GM13977 (cell line): ENCODE measurements around the gene MORN4.

Experiments
- DNase-seq: peaks from one replicate; pipeline ENCODE4 v3.0.0; 2012; ENCODE audit warnings: low spot score
- in situ Hi-C: fragments of 300-500 bp; cut with MboI; formaldehyde crosslinking; loops from one replicate; pipeline ENCODE4 v1.12.0; 2022; ENCODE audit warnings: low sequenced_read_pairs, low pct_unique_long_range_greater_than_20kb, mixed read lengths, inconsistent platforms; ENCODE audit not compliant: unreplicated experiment
- TF ChIP-seq, protein P1 (sequence below): IDR thresholded peaks from 2 replicates; pipeline ENCODE4 v1.5.1; 2012; ENCODE audit warnings: mild to moderate bottlenecking, control low read depth; ENCODE audit not compliant: insufficient read depth; ENCODE audit errors: extremely low read depth, missing control alignments

Gene MORN4

DNA sequence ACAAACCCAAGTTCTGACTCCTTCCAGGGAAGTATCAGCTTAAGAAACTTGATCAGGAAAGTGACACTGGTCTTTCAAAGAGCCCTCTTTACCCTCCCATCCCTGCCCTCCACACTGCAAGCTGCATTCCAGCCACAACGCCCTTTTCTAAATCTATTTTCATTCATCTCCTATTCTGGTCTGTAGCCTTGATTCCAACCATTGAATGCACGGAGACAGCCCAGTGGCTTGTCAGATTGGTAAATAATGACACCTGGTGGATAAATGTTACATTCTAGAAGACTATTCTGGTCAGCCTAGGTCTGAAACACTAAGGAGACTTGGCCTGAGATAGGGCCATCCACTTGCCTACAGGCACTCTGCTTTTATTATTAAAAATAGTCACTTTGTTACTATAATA is 20.9 kb downstream of the MORN4 start:
- in situ Hi-C loops = no loop called here
- peak; percentile 49 for DNase-seq
- TF ChIP-seq, protein P1, sequence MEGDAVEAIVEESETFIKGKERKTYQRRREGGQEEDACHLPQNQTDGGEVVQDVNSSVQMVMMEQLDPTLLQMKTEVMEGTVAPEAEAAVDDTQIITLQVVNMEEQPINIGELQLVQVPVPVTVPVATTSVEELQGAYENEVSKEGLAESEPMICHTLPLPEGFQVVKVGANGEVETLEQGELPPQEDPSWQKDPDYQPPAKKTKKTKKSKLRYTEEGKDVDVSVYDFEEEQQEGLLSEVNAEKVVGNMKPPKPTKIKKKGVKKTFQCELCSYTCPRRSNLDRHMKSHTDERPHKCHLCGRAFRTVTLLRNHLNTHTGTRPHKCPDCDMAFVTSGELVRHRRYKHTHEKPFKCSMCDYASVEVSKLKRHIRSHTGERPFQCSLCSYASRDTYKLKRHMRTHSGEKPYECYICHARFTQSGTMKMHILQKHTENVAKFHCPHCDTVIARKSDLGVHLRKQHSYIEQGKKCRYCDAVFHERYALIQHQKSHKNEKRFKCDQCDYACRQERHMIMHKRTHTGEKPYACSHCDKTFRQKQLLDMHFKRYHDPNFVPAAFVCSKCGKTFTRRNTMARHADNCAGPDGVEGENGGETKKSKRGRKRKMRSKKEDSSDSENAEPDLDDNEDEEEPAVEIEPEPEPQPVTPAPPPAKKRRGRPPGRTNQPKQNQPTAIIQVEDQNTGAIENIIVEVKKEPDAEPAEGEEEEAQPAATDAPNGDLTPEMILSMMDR = peak; percentile 23

DNA sequence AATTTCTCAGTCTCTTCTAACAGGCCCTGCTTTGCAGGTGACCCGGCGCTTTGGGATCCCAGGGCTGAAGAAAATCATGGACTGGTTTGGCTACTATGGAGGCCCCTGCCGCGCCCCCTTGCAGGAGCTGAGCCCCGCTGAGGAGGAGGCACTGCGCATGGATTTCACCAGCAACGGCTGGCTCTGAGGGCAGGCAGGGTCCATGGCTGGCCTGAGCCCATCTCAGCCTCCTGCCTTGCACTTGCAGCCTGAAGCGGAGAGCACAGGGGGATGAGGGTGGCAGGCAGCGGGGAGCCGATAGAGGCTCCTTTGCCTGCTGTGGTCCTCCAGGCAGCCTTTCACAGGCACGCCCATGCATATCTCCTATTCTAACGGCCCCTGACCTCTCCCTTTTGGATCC is 21.8 kb downstream of the MORN4 start:
- in situ Hi-C loops = no loop called here
- DNase-seq = no peak
- TF ChIP-seq, protein P1 = no peak

GRCh38 chr10:97608991-97609561 is 24.2 kb downstream of the MORN4 start:
- in situ Hi-C loops = no loop called here
- no peak for DNase-seq
- TF ChIP-seq, protein P1 = no peak

- DNase-seq = no peak
- in situ Hi-C loops = no loop called here
- TF ChIP-seq, protein P1 = no peak
Measured at GRCh38 chr10:97607095-97607636, 26.1 kb downstream of the MORN4 start.

DNA sequence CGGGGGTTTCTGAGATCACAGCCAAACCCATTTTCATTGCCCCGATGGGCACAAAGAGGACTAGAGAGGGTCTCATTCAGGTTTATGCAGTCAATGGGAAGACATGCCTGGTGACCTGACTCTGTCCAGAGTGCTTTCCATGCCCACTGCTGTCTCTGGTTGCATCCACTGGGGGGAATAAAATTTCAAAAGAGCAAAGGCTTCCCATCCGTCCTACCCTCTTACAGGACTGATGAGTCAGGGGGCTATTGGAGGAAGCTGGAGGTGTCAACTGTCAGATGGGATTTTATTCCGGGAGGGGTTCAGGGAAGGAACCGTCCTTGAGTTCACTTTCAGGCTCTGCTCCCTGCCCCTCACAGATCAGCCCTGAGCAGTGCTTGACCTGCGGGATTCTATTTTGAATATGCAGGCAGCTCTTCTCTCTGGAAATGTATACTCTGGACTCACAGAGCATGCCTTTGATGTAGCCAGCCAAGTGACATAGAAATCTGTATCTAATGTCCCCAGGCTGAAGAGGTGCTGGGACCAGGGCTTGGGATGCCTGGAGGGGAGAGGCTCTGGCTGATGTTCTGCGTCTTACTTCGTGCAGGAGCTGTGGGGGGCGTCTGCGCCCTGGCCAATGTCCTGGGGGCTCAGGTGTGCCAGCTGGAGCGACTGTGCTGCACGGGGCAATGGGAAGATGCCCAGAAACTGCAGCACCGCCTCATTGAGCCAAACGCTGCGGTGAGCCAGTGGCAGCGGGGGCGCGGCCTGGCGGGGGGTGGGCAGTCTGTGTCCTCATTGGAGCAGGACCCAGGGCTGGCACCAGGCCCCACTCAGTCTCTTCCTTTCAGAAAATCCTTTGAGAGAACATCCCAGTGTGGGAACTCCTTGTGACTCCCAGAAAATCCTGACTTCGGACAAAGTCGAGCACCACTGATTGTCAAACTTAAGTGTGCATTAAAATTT is 31.8 kb downstream of the MORN4 start:
- in situ Hi-C loops = no loop called here
- DNase-seq = no peak
- TF ChIP-seq, protein P1 = no peak

DNA sequence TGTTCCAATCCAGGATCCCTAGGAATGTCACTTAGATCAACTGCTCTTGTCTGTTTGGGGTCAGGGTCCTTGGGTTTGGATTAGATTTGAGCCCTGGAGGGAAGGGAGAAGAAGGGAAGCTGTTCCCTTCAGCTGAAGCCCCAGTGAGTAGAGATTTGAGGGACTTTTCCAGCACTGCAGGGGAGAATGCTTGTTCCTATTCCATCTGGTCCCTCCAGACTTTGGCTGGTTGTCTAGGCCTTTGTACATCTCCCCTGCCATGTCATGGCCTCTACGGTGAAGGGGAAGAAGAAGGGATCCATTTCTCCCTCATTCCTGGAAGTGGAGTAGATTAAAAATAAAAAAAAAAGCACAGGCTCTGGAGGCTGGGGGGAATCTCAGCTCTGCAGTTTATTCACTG is 32.7 kb downstream of the MORN4 start:
- in situ Hi-C loops = no loop called here

More for the DNA sequence above, 32.7 kb downstream of the MORN4 start:
- no peak for DNase-seq
- TF ChIP-seq, protein P1 = no peak
